Inferior parietal cortex (tissue), 1 donor: ENCODE measurements around the gene HBE1.
"Not testable (repeated sequence)": the region's sequence is repeated elsewhere in the genome, so short reads cannot be mapped to it uniquely, and the experiment has no call there.

Experiments
- DNase-seq: peaks from one replicate; pipeline ENCODE4 v3.0.0-alpha.2; 2016; ENCODE audit errors: extremely low spot score

HBE1 gene

GRCh38 chr11:5269715-5270147 is at the start of gene HBE1:
HBE1 (minus strand) TSS chr11:5269945; CDS start chr11:5269890, 55 bp downstream.
- no peak for DNase-seq

GRCh38 chr11:5317292-5317691 is 47.5 kb upstream of the HBE1 start:
- no peak for DNase-seq

GRCh38 chr11:5313326-5314023 is 43.7 kb upstream of the HBE1 start:
- DNase-seq = not testable (repeated sequence)

GRCh38 chr11:5310423-5310822 is 40.7 kb upstream of the HBE1 start:
- no peak for DNase-seq

- no peak for DNase-seq
Observed at GRCh38 chr11:5307256-5308019, 37.7 kb upstream of the HBE1 start.

- no peak for DNase-seq
Observed at GRCh38 chr11:5304046-5304445, 34.3 kb upstream of the HBE1 start.

GRCh38 chr11:5303626-5304025 is 33.9 kb upstream of the HBE1 start:
- DNase-seq = no peak

GRCh38 chr11:5301846-5302245 is 32.1 kb upstream of the HBE1 start, which contains the start of gene OR51B4:
OR51B4 (minus strand) TSS chr11:5301946; CDS start chr11:5301946, 0 bp downstream.
- no peak for DNase-seq

- DNase-seq = no peak
Observed at GRCh38 chr11:5300251-5300650, 30.5 kb upstream of the HBE1 start.

- no peak for DNase-seq
Observed at GRCh38 chr11:5298451-5298850, 28.7 kb upstream of the HBE1 start.

- DNase-seq = no peak
Observed at GRCh38 chr11:5297721-5298323, 28.1 kb upstream of the HBE1 start.

GRCh38 chr11:5294342-5294995 is 24.7 kb upstream of the HBE1 start:
- not testable (repeated sequence) for DNase-seq

GRCh38 chr11:5293028-5293427 is 23.3 kb upstream of the HBE1 start:
- DNase-seq = no peak

GRCh38 chr11:5291207-5291838 is 21.6 kb upstream of the HBE1 start:
- no peak for DNase-seq

- no peak for DNase-seq
Observed at GRCh38 chr11:5290106-5290505, 20.4 kb upstream of the HBE1 start.

GRCh38 chr11:5289696-5290095 is 20.0 kb upstream of the HBE1 start:
- no peak for DNase-seq

- no peak for DNase-seq
Observed at GRCh38 chr11:5288906-5289550, 19.3 kb upstream of the HBE1 start.

- peak; percentile 25 for DNase-seq
Observed at GRCh38 chr11:5288108-5288905, 18.6 kb upstream of the HBE1 start.

- no peak for DNase-seq
Observed at GRCh38 chr11:5286901-5287300, 17.2 kb upstream of the HBE1 start.

- DNase-seq = no peak
Observed at GRCh38 chr11:5286351-5286750, 16.6 kb upstream of the HBE1 start.
